HepG2 (cell line): ENCODE data around the gene ARPIN. TPM values are rescaled to one million over a fixed set of nuclear protein-coding genes. Genes with fewer than 3 reads are reported as not detected.

Experiments used
- ATAC-seq: fragments of 200-7000 bp; cut with Tn5 transposase; 3 replicates; pipeline ENCODE4 v1.9.1; 2020; ENCODE audit warnings: mild to moderate bottlenecking, moderate library complexity
- BruUV-seq: library from RNA; stranded (reverse); fragments of 400-500 nt; replicated peaks from 2 replicates; lab custom pipeline; 2021; lab: Mats Ljungman, UMichigan
- CTCF ChIA-PET: fragments of 300-600 bp; formaldehyde crosslinking; extraction: SDS; loops from one replicate; lab custom pipeline; 2021; ENCODE audit warnings: low total read pairs, inconsistent platforms, low intra/inter-chr PET ratio; lab: Yijun Ruan, JAX
- POLR2A ChIA-PET: fragments of 350-600 bp; sonication (Branson Sonifier 250); formaldehyde crosslinking; loops from one replicate; lab custom pipeline; 2020; ENCODE audit warnings: antibody characterized with exemption, inconsistent platforms; lab: Yijun Ruan, JAX
- DNase-seq: peaks from one replicate; pipeline ENCODE4 v3.0.0-alpha.2; 2015; ENCODE audit warnings: low spot score
- FAIRE-seq: peaks from 3 replicates; lab custom pipeline; 2011; peaks lifted over from hg19 to GRCh38; lab: Jason Lieb, UNC
- H2AFZ ChIP-seq: one replicate; pipeline ENCODE4 v1.6.1; 2011; ENCODE audit warnings: low read length, inconsistent platforms
- H3K27ac ChIP-seq: fragments of 300-600 bp; 3 replicates; pipeline ENCODE4 v1.8.0; 2011; ENCODE audit warnings: mixed run types, mild to moderate bottlenecking, mixed read lengths, low read length, inconsistent platforms; ENCODE audit not compliant: insufficient read depth; ENCODE audit errors: extremely low read length
- H3K27me3 ChIP-seq, 2 experiments: fragments of 200-600 bp in 1 of 2; 2 replicates in 1 of 2; 3 replicates in 1 of 2; pipeline versions ENCODE4 v1.6.0 to v1.8.0; 2011; ENCODE audit warnings: low read length in 2 of 2, mild to moderate bottlenecking in 2 of 2, moderate library complexity in 2 of 2, inconsistent platforms in 1 of 2; ENCODE audit not compliant: insufficient read depth in 2 of 2, control insufficient read depth in 1 of 2
- H3K36me3 ChIP-seq, 2 experiments: fragments of 200-600 bp in 1 of 2; replicated peaks in 1 of 2; 2 replicates in 1 of 2; 3 replicates in 1 of 2; pipeline versions ENCODE4 v1.5.1 to v1.8.0; 2011; ENCODE audit warnings: low read length in 2 of 2, inconsistent platforms in 1 of 2; ENCODE audit not compliant: insufficient read depth in 2 of 2, control insufficient read depth in 1 of 2
- H3K4me1 ChIP-seq: 2 replicates; pipeline ENCODE4 v1.5.1; 2012; ENCODE audit warnings: low read length, inconsistent platforms; ENCODE audit not compliant: insufficient read depth
- H3K4me2 ChIP-seq: 2 replicates; pipeline ENCODE4 v1.6.0; 2011; ENCODE audit warnings: low read depth, low read length, inconsistent platforms
- H3K4me3 ChIP-seq, 3 experiments: fragments of 200-600 bp in 1 of 3; sonication (generic), shearing (Covaris generic) in 1 of 3; replicated peaks in 1 of 3; 2 replicates each; pipeline ENCODE4 v1.5.1; 2011 to 2016; ENCODE audit warnings: low read length in 3 of 3, inconsistent platforms in 2 of 3, low read depth in 2 of 3, mild to moderate bottlenecking in 2 of 3, control low read depth in 1 of 3, mixed read lengths in 1 of 3; ENCODE audit not compliant: insufficient read depth in 1 of 3
- H3K79me2 ChIP-seq: one replicate; pipeline ENCODE4 v1.6.1; 2011; ENCODE audit warnings: low read length, inconsistent platforms; ENCODE audit not compliant: insufficient read depth
- H3K9ac ChIP-seq: 2 replicates; pipeline ENCODE4 v1.6.0; 2011; ENCODE audit warnings: mild to moderate bottlenecking, low read depth, low read length, inconsistent platforms; ENCODE audit not compliant: insufficient read depth
- H3K9me3 ChIP-seq: 2 replicates; pipeline ENCODE4 v1.5.1; 2012; ENCODE audit warnings: mild to moderate bottlenecking, low read length
- H4K20me1 ChIP-seq: 2 replicates; pipeline ENCODE4 v1.6.0; 2011; ENCODE audit warnings: inconsistent platforms, mild to moderate bottlenecking, low read length, moderate library complexity; ENCODE audit not compliant: insufficient read depth
- HIVEP1 ChIP-seq: sonication (generic); formaldehyde crosslinking; IDR thresholded peaks from 2 replicates; pipeline ENCODE4 v1.4.0; 2020; ENCODE audit warnings: mild to moderate bottlenecking, missing genetic modification reagents
- IRF2 ChIP-seq: IDR thresholded peaks from 2 replicates; pipeline ENCODE4 v1.6.1; 2018; ENCODE audit warnings: missing genetic modification reagents, missing compliant biosample characterization
- TBP ChIP-seq: sonication (generic); formaldehyde crosslinking; IDR thresholded peaks from 2 replicates; pipeline ENCODE4 v1.5.0; 2020; ENCODE audit warnings: missing genetic modification reagents
- ZNF24 ChIP-seq: fragments of 450-650 bp; IDR thresholded peaks from 2 replicates; pipeline ENCODE4 v1.6.1; 2017; ENCODE audit warnings: antibody characterized with exemption, mild to moderate bottlenecking
- WGBS: methylation state at CpG from one replicate; pipeline ENCODE4 v1.1.6; 2017; ENCODE audit warnings: low lambda C conversion rate; 5-methylcytosine and 5-hydroxymethylcytosine counted together
- in situ Hi-C: cut with HindIII; loops from 2 replicates; pipeline ENCODE4 v1.10.0; 2017; ENCODE audit warnings: low pct_unique_long_range_greater_than_20kb; ENCODE audit not compliant: extremely low pct_ligation_motif_present
- intact Hi-C: fragments of 100-400 bp; cut with micrococcal nuclease; formaldehyde crosslinking; loops from one replicate; pipeline ENCODE4 v1.10.0; 2022; ENCODE audit not compliant: unreplicated experiment
- polyA plus RNA-seq, 8 experiments: library from polyadenylated mRNA; depleted of rRNA in 3 of 8; stranded (reverse) in 7 of 8; unstranded in 1 of 8; fragments of >200 nt; fragmentation: Illumina TruSeq in 4 of 8; extraction: Trizol in 4 of 8; gene quantifications; 2 replicates each; pipeline versions ENCODE4 v1.2.1 to v1.2.3, GENCODE V29; 2011 to 2016; ENCODE audit warnings: low read depth in 4 of 8, missing spikeins in 1 of 8, mixed read lengths in 1 of 8; ENCODE audit not compliant: insufficient read depth in 1 of 8
- total RNA-seq, 5 experiments: library from RNA; depleted of rRNA; stranded (reverse); fragments of >200 nt; fragmentation: Illumina TruSeq; extraction: Trizol; gene quantifications; 2 replicates each; pipeline ENCODE4 v1.2.3, GENCODE V29; 2016; ENCODE audit warnings: low read depth in 1 of 5

ARPIN gene
- total and polyA plus RNA-seq, 2 of the 13 experiments (the other 11 are each of a cell fraction or from before 2014, with no cell fraction given): 2.8 to 5.0 TPM

GRCh38 chr15:89883518-89883917 is 29.2 kb downstream of the ARPIN start:
- Histone ChIP-seq H3K4me1 (no peaks in the 10 kb centered on the region), H3K36me3 (peaks cover 4 to 58% of the 10 kb centered on the region in 2 experiments; a peak in 4 of 5 replicates)
- POLR2A ChIA-PET: no interaction called here
- no peak for TF ChIP-seq HIVEP1 (CRISPR knock-in tag)
- TF ChIP-seq TBP (CRISPR knock-in tag): no peak
- TF ChIP-seq ZNF24: no peak
- TF ChIP-seq, all 625 proteins: peak for 0
- Histone ChIP-seq H2AFZ (no peak overlapping the region), H3K4me3 (no peak overlapping the region), H3K27me3 (no peaks in the 10 kb centered on the region), H3K4me2 (no peak overlapping the region), H3K79me2 (no peaks in the 10 kb centered on the region), H3K9me3 (no peaks in the 10 kb centered on the region), H4K20me1 (no peaks in the 10 kb centered on the region), H3K9ac (no peak overlapping the region), H3K27ac (no peak overlapping the region)
- no peak for FAIRE-seq
- no TSS peak for BruUV-seq
- DNase-seq: no peak
- intact Hi-C loops: no loop called here
- no peak for ATAC-seq
- CTCF ChIA-PET: no interaction called here
- in situ Hi-C loops: no loop called here
- WGBS: 91% methylated on average over 1 of the region's 1 CpG

GRCh38 chr15:89880727-89881126 is 32.0 kb downstream of the ARPIN start:
- H3K27ac ChIP-seq: no peak overlapping the region
- no peak overlapping the region for H2AFZ ChIP-seq
- no peak overlapping the region for H3K4me2 ChIP-seq
- H3K9ac ChIP-seq: no peak overlapping the region
- intact Hi-C loops: no loop called here
- CTCF ChIA-PET: no interaction called here
- BruUV-seq: no TSS peak
- 86% methylated on average over 1 of the region's 1 CpG for WGBS
- in situ Hi-C loops: no loop called here
- FAIRE-seq: no peak
- POLR2A ChIA-PET: no interaction called here
- H4K20me1 ChIP-seq: no peaks in the 10 kb centered on the region
- H3K4me3 ChIP-seq: no peak overlapping the region
- TF ChIP-seq IRF2 (CRISPR knock-in tag): no peak
- TF ChIP-seq, all 625 proteins: peak for 0
- ATAC-seq (no peak), DNase-seq (no peak)
- no peaks in the 10 kb centered on the region for H3K4me1 ChIP-seq
- no peaks in the 10 kb centered on the region for H3K9me3 ChIP-seq
- no peaks in the 10 kb centered on the region for H3K79me2 ChIP-seq
- H3K27me3 ChIP-seq: no peaks in the 10 kb centered on the region
- peaks cover 2 to 51% of the 10 kb centered on the region in 2 experiments; a peak in 4 of 5 replicates for H3K36me3 ChIP-seq
